OCI-LY7 (cell line): Measurements from ENCODE around the gene ZNF232.

Experiments
- CTCF ChIP-seq: fragments of 200-600 bp; sonication (generic); conservative IDR thresholded peaks from 2 replicates; pipeline ENCODE4 v1.5.1; 2014; ENCODE audit warnings: mild to moderate bottlenecking, antibody characterized with exemption, low read length, moderate library complexity, mixed read lengths
- EZH2phosphoT487 ChIP-seq: fragments of 200-600 bp; sonication (generic); IDR thresholded peaks from 2 replicates; pipeline ENCODE4 v1.6.1; 2018; ENCODE audit warnings: low read depth, borderline replicate concordance, mild to moderate bottlenecking, mixed run types, antibody characterized with exemption, low read length, moderate library complexity, mixed read lengths

DNA sequence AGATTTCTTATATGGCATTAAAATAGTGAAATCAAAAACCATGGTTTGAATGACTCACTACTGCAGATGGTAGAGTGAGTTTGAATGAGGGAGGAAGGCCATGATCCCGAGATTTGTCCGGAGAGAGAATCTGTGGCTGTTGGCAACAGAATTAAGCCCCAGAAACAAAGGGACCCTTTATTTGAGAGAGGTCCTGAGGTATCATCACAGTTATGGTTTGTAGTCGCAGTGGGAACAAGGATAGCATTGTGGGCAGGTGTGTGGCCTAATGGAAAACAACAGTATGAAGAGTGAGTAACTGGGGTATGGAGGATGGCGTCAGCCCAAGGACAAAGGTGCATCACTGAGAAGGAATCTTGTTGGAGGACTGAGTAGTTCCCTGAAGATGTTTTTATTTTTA, 42.0 kb downstream of the ZNF232 start:
- no peak for TF ChIP-seq CTCF
- TF ChIP-seq EZH2phosphoT487, result no peak
